HCT116 (cell line): ENCODE data around the gene SYTL2. TPM values are rescaled to one million over a fixed set of nuclear protein-coding genes. Genes with fewer than 3 reads are reported as not detected.
"Not testable (repeated sequence)": the region's sequence is repeated elsewhere in the genome, so short reads cannot be mapped to it uniquely, and the experiment has no call there.

Experiments
- ATAC-seq: fragments of 200-7000 bp; cut with Tn5 transposase; 2 replicates; pipeline ENCODE4 v1.9.1; 2020; ENCODE audit warnings: mild to moderate bottlenecking, moderate library complexity
- BruUV-seq: library from RNA; stranded (reverse); fragments of 400-500 nt; replicated peaks from 2 replicates; lab custom pipeline; 2021; lab: Mats Ljungman, UMichigan
- CTCF ChIA-PET: fragments of 300-600 bp; sonication (Branson Sonifier 250); formaldehyde crosslinking; loops from one replicate; lab custom pipeline; 2021; ENCODE audit warnings: antibody characterized with exemption; lab: Charles Lee
- POLR2A ChIA-PET: fragments of 300-600, 350-600 bp; sonication (Branson Sonifier 250); formaldehyde crosslinking; loops from one replicate; lab custom pipeline; 2021; ENCODE audit warnings: antibody characterized with exemption; lab: Charles Lee
- RAD21 ChIA-PET, 2 experiments: fragments of 300-600 bp; sonication (Branson Sonifier 250); formaldehyde crosslinking; loops; one replicate each; lab custom pipeline; 2023; ENCODE audit warnings: low total read pairs in 2 of 2; ENCODE audit not compliant: uncharacterized antibody in 2 of 2, unreplicated experiment in 2 of 2, low non-redundant PET in 1 of 2; lab: Charles Lee
- DNase-seq: peaks from one replicate; pipeline ENCODE4 v3.0.0-alpha.2; 2010; ENCODE audit warnings: low read depth, low spot score
- H2AFZ ChIP-seq: fragments of 200-600 bp; shearing (Covaris generic), sonication (generic); 2 replicates; pipeline ENCODE4 v1.6.1; 2017; ENCODE audit warnings: low read depth, mixed run types, mixed read lengths, antibody characterized with exemption, low read length; ENCODE audit not compliant: poor library complexity, severe bottlenecking
- H3K27ac ChIP-seq: 2 replicates; pipeline ENCODE4 v1.5.1; 2012; ENCODE audit warnings: low read depth, low read length
- H3K27me3 ChIP-seq: fragments of 200-600 bp; sonication (generic); 2 replicates; pipeline ENCODE4 v1.6.1; 2016; ENCODE audit warnings: mixed run types, low read length, mixed read lengths; ENCODE audit not compliant: insufficient read depth
- H3K36me3 ChIP-seq, 2 experiments: fragments of 200-500 bp in 1 of 2; fragments of 200-600 bp in 1 of 2; sonication (Bioruptor generic) in 1 of 2; sonication (generic) in 1 of 2; 2 replicates each; pipeline versions ENCODE4 v1.5.1 to v1.6.1; 2014 to 2016; ENCODE audit warnings: low read length in 2 of 2, inconsistent platforms in 1 of 2, mixed read lengths in 1 of 2, mixed run types in 1 of 2; ENCODE audit not compliant: insufficient read depth in 2 of 2, control insufficient read depth in 1 of 2
- H3K4me1 ChIP-seq, 2 experiments: fragments of 200-600 bp in 1 of 2; sonication (generic) in 1 of 2; 2 replicates each; pipeline versions ENCODE4 v1.5.1 to v1.6.1; 2012 to 2017; ENCODE audit warnings: low read length in 2 of 2, inconsistent platforms in 1 of 2, mild to moderate bottlenecking in 1 of 2, mixed read lengths in 1 of 2, mixed run types in 1 of 2, moderate library complexity in 1 of 2; ENCODE audit not compliant: insufficient read depth in 2 of 2, control insufficient read depth in 1 of 2
- H3K4me2 ChIP-seq: fragments of 200-600 bp; sonication (generic); 2 replicates; pipeline ENCODE4 v1.6.1; 2017; ENCODE audit warnings: mixed run types, low read length, mixed read lengths
- H3K4me3 ChIP-seq, 2 experiments: fragments of 200-600 bp in 1 of 2; sonication (generic) in 1 of 2; replicated peaks in 1 of 2; 2 replicates each; pipeline ENCODE4 v1.5.1; 2011 to 2016; ENCODE audit warnings: low read length in 2 of 2, control low read depth in 1 of 2, low read depth in 1 of 2, mild to moderate bottlenecking in 1 of 2, mixed read lengths in 1 of 2, mixed run types in 1 of 2
- H3K79me2 ChIP-seq: fragments of 200-600 bp; sonication (generic); 2 replicates; pipeline ENCODE4 v1.6.1; 2017; ENCODE audit warnings: mild to moderate bottlenecking, mixed run types, low read length, moderate library complexity, mixed read lengths; ENCODE audit not compliant: insufficient read depth
- H3K9ac ChIP-seq: fragments of 200-600 bp; sonication (generic); 2 replicates; pipeline ENCODE4 v1.6.1; 2016; ENCODE audit warnings: low read length, mixed read lengths
- H3K9me2 ChIP-seq: fragments of 200-600 bp; sonication (generic), shearing (Covaris generic); 2 replicates; pipeline ENCODE4 v1.6.1; 2017; ENCODE audit warnings: mixed run types, mild to moderate bottlenecking, moderate library complexity; ENCODE audit not compliant: insufficient read depth
- H3K9me3 ChIP-seq, 2 experiments: fragments of 200-500 bp in 1 of 2; fragments of 200-600 bp in 1 of 2; sonication (Bioruptor generic) in 1 of 2; sonication (generic) in 1 of 2; 2 replicates each; pipeline ENCODE4 v1.6.1; 2014 to 2017; ENCODE audit warnings: low read length in 2 of 2, mixed read lengths in 2 of 2, inconsistent platforms in 1 of 2, low read depth in 1 of 2, mild to moderate bottlenecking in 1 of 2, mixed run types in 1 of 2, moderate library complexity in 1 of 2; ENCODE audit not compliant: control insufficient read depth in 1 of 2, insufficient read depth in 1 of 2
- H4K20me1 ChIP-seq: fragments of 200-600 bp; sonication (generic), shearing (Covaris generic); 2 replicates; pipeline ENCODE4 v1.6.1; 2017; ENCODE audit warnings: mixed run types, mild to moderate bottlenecking, moderate library complexity; ENCODE audit not compliant: insufficient read depth
- CBX3 ChIP-seq: IDR thresholded peaks from 2 replicates; pipeline ENCODE4 v1.6.1; 2012; ENCODE audit warnings: low read depth
- JUND ChIP-seq: IDR thresholded peaks from 2 replicates; pipeline ENCODE4 v1.6.1; 2012
- POLR2AphosphoS5 ChIP-seq: IDR thresholded peaks from 2 replicates; pipeline ENCODE4 v1.6.1; 2011; ENCODE audit warnings: mild to moderate bottlenecking, low read depth, low read length, moderate library complexity
- ZBTB33 ChIP-seq: IDR thresholded peaks from 2 replicates; pipeline ENCODE4 v1.6.1; 2011; ENCODE audit warnings: mild to moderate bottlenecking, low read length, moderate library complexity; ENCODE audit not compliant: insufficient replicate concordance; ENCODE audit errors: extremely low read depth
- ZNF274 ChIP-seq: fragments of 200-500 bp; sonication (Bioruptor generic); IDR thresholded peaks from 2 replicates; pipeline ENCODE4 v1.6.1; 2014; ENCODE audit warnings: mild to moderate bottlenecking, low read depth, low read length, inconsistent platforms
- intact Hi-C: fragments of 100-400 bp; cut with micrococcal nuclease; formaldehyde crosslinking; loops from 2 replicates; pipeline ENCODE4 v1.10.0; 2022
- total RNA-seq: library from RNA; stranded (reverse); gene quantifications from one replicate; pipeline ENCODE4 v1.2.1, GENCODE V29; 2021; ENCODE audit not compliant: unreplicated experiment

The SYTL2 gene
- total RNA-seq, 1 experiment from 2014 or later, result 12.6 TPM

GRCh38 chr11:85779956-85780640, 30.8 kb downstream of the SYTL2 start:
- RAD21 ChIA-PET, result no interaction called here
- ATAC-seq, result no peak

GRCh38 chr11:85777603-85777972, 33.4 kb downstream of the SYTL2 start:
- RAD21 ChIA-PET, H3K4me2 ChIP-seq, CTCF ChIA-PET, H3K9ac ChIP-seq, H3K9me2 ChIP-seq, H2AFZ ChIP-seq, H3K79me2 ChIP-seq, DNase-seq, H4K20me1 ChIP-seq, ATAC-seq, H3K36me3 ChIP-seq, POLR2A ChIA-PET, intact Hi-C loops, H3K27me3 ChIP-seq, H3K4me3 ChIP-seq, BruUV-seq, H3K27ac ChIP-seq, H3K9me3 ChIP-seq: not testable (repeated sequence)
- peaks cover 0 to 12% of the 10 kb centered on the region in 2 experiments; a peak in 1 of 4 replicates for H3K4me1 ChIP-seq

More at GRCh38 chr11:85779956-85780640, 30.8 kb downstream of the SYTL2 start:
- DNase-seq, result no peak
- no peaks in the 10 kb centered on the region for H4K20me1 ChIP-seq
- H3K4me1 ChIP-seq, result peaks cover 0 to 13% of the 10 kb centered on the region in 2 experiments; a peak in 2 of 4 replicates
- no peak overlapping the region for H3K4me2 ChIP-seq
- no peak for TF ChIP-seq ZNF274
- no peak for TF ChIP-seq CBX3
- no peak for TF ChIP-seq ZBTB33
- no peak for TF ChIP-seq JUND
- no peak for TF ChIP-seq POLR2AphosphoS5
- TF ChIP-seq, all 23 proteins: peak for 0
- H3K9me2 ChIP-seq, result peaks cover 2% of the 10 kb centered on the region; the same call in 1 of the 2 replicates
- H3K27me3 ChIP-seq, result no peaks in the 10 kb centered on the region
- no peak overlapping the region for H2AFZ ChIP-seq
- H3K9ac ChIP-seq, result no peak overlapping the region
- no peak overlapping the region for H3K4me3 ChIP-seq
- no peaks in the 10 kb centered on the region for H3K9me3 ChIP-seq
- intact Hi-C loops, result no loop called here
- H3K79me2 ChIP-seq, result no peaks in the 10 kb centered on the region
- no peak overlapping the region for H3K27ac ChIP-seq
- ChIA-PET POLR2A (no interaction called here), CTCF (no interaction called here)
- no TSS peak for BruUV-seq
- no peaks in the 10 kb centered on the region for H3K36me3 ChIP-seq
